ENCODE measurements around the gene PRR7. TPM values are rescaled to one million over a fixed set of nuclear protein-coding genes. Genes with fewer than 3 reads are reported as not detected.

The PRR7 gene
- total and polyA plus RNA-seq, 2 of the 13 experiments (the other 11 are each of a cell fraction or from before 2014, with no cell fraction given) = 4.8 to 5.0 TPM

DNA sequence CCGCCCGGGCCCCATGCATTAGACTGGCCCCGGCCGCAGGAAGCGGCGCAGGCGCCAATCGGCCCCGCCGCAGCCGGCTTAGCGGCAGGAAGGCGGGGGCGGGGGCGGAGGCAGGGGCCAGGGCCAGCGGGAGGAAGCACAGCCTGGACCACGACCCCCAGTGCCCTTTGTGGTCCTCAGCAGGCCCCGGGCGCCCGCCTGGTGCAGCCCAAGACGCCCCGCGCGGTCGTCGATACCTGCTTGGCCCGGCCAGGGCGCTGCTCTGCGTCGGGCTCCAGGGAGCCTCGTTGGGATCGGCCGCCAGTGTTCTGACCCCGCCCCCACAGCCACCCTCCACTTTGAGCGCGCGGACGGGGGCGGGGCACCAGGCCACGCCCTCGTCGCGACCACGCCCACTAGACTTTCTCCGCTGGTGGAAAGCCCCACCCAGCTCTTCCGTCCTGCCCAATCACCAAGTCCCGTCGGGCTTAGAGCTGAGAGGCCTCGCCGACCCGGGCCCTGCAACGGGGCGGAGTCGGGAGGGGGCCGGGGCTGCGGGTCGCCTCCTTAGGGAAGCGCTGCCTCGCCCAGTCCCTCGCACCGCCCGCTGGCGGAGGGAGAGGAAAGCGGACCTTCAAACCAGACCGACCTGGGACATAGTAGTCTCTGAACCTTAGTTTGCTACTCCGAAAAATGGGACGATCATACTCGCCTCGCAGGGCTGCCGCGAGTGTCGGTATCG, 50.8 kb downstream of the PRR7 start, which contains the start of gene PDLIM7 (continued):
- peak; percentile 8 for TF ChIP-seq TBL1XR1 (IDR thresholded peaks at IDR 0.05; ENCODE audit: borderline replicate concordance, low read length, partially characterized antibody)
- TF ChIP-seq ZBTB42 (CRISPR knock-in tag; IDR thresholded peaks at IDR 0.05) = no peak; the same call in 1 of the 2 replicates
- no peak for TF ChIP-seq ZNF256 (CRISPR knock-in tag; conservative IDR thresholded peaks at IDR 0.05)
- TF ChIP-seq, protein P1, sequence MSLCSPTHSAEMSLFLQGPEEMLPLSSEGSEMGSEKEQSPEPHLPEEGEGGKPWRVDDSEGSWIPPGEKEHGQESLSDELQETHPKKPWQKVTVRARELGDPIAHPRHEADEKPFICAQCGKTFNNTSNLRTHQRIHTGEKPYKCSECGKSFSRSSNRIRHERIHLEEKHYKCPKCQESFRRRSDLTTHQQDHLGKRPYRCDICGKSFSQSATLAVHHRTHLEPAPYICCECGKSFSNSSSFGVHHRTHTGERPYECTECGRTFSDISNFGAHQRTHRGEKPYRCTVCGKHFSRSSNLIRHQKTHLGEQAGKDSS (CRISPR knock-in tag; IDR thresholded peaks at IDR 0.05; ENCODE audit: borderline replicate concordance, low read depth) = 0 out of 2 replicates have a peak, but pooled peaks have one; percentile 19
- TF ChIP-seq, protein P2, sequence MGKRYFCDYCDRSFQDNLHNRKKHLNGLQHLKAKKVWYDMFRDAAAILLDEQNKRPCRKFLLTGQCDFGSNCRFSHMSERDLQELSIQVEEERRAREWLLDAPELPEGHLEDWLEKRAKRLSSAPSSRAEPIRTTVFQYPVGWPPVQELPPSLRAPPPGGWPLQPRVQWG (CRISPR knock-in tag; IDR thresholded peaks at IDR 0.05; ENCODE audit: borderline replicate concordance, low read depth) = no peak
- no peak for TF ChIP-seq DNMT1 (CRISPR knock-in tag; IDR thresholded peaks at IDR 0.05)
- TF ChIP-seq ZNF660 (CRISPR knock-in tag; IDR thresholded peaks at IDR 0.05; ENCODE audit: borderline replicate concordance, low read depth) = no peak
- no peak for TF ChIP-seq ZNF841 (CRISPR knock-in tag; IDR thresholded peaks at IDR 0.05; ENCODE audit: borderline replicate concordance)
- TF ChIP-seq, protein P3, sequence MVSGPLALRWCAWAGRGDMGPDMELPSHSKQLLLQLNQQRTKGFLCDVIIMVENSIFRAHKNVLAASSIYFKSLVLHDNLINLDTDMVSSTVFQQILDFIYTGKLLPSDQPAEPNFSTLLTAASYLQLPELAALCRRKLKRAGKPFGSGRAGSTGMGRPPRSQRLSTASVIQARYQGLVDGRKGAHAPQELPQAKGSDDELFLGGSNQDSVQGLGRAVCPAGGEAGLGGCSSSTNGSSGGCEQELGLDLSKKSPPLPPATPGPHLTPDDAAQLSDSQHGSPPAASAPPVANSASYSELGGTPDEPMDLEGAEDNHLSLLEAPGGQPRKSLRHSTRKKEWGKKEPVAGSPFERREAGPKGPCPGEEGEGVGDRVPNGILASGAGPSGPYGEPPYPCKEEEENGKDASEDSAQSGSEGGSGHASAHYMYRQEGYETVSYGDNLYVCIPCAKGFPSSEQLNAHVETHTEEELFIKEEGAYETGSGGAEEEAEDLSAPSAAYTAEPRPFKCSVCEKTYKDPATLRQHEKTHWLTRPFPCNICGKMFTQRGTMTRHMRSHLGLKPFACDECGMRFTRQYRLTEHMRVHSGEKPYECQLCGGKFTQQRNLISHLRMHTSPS (CRISPR knock-in tag; IDR thresholded peaks at IDR 0.05; ENCODE audit: low read depth) = no peak
- TF ChIP-seq JUND (CRISPR knock-in tag; IDR thresholded peaks at IDR 0.05) = no peak
- TF ChIP-seq TSC22D2 (CRISPR knock-in tag; IDR thresholded peaks at IDR 0.05; ENCODE audit: borderline replicate concordance) = no peak
- TF ChIP-seq ZNF7 (CRISPR knock-in tag; IDR thresholded peaks at IDR 0.05) = no peak
- TF ChIP-seq KLF15 (CRISPR knock-in tag; IDR thresholded peaks at IDR 0.05; ENCODE audit: borderline replicate concordance) = no peak
- TF ChIP-seq, protein P4, sequence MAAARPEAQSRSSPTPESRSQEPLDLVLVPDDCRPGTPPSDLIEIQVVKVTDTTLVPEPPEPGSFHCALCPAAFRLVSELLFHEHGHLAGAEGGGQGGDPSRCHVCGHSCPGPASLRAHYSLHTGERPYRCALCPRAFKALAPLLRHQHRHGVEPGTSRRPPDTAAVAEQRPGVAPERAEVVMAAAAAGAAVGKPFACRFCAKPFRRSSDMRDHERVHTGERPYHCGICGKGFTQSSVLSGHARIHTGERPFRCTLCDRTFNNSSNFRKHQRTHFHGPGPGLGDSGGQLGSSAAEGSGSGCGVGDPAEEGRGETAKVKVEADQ (CRISPR knock-in tag; IDR thresholded peaks at IDR 0.05; ENCODE audit: borderline replicate concordance) = no peak
- TF ChIP-seq NFIC (IDR thresholded peaks at IDR 0.05; ENCODE audit: low read length) = no peak
- no peak for TF ChIP-seq IKZF1 (IDR thresholded peaks at IDR 0.05)
- TF ChIP-seq, protein P5, sequence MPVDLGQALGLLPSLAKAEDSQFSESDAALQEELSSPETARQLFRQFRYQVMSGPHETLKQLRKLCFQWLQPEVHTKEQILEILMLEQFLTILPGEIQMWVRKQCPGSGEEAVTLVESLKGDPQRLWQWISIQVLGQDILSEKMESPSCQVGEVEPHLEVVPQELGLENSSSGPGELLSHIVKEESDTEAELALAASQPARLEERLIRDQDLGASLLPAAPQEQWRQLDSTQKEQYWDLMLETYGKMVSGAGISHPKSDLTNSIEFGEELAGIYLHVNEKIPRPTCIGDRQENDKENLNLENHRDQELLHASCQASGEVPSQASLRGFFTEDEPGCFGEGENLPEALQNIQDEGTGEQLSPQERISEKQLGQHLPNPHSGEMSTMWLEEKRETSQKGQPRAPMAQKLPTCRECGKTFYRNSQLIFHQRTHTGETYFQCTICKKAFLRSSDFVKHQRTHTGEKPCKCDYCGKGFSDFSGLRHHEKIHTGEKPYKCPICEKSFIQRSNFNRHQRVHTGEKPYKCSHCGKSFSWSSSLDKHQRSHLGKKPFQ (CRISPR knock-in tag; IDR thresholded peaks at IDR 0.05; ENCODE audit: insufficient replicate concordance) = no peak
- no peak for TF ChIP-seq ZNF33B (CRISPR knock-in tag; IDR thresholded peaks at IDR 0.05)
- TF ChIP-seq ZSCAN21 (CRISPR knock-in tag; IDR thresholded peaks at IDR 0.05; ENCODE audit: borderline replicate concordance) = no peak
- no peak for TF ChIP-seq ZNF891 (CRISPR knock-in tag; IDR thresholded peaks at IDR 0.05)
- TF ChIP-seq FOXA1 (IDR thresholded peaks at IDR 0.05) = no peak
- TF ChIP-seq FOXA1 (CRISPR knock-in tag; IDR thresholded peaks at IDR 0.05) = no peak
- TF ChIP-seq ZSCAN30 (CRISPR knock-in tag; IDR thresholded peaks at IDR 0.05) = no peak
- TF ChIP-seq FOXK2 (IDR thresholded peaks at IDR 0.05) = no peak
- 0 out of 2 replicates have a peak, but pooled peaks have one; percentile 36 for TF ChIP-seq DMAP1 (CRISPR knock-in tag; IDR thresholded peaks at IDR 0.05)
- TF ChIP-seq ZNF329 (CRISPR knock-in tag; IDR thresholded peaks at IDR 0.05; ENCODE audit: low read depth) = no peak
- peak; percentile 51; the same call in 1 of the 2 replicates for TF ChIP-seq SALL1 (CRISPR knock-in tag; IDR thresholded peaks at IDR 0.05)

Data from HepG2 (cell line).